Stimulated activated CD4-positive, alpha-beta T cell treated with anti-CD3 and anti-CD28 coated beads, Interleukin-4, amount 100 ng/mL, for 4 hours (primary cell): ENCODE measurements around the gene KLRC3.
"Not testable (repeated sequence)": the region's sequence is repeated elsewhere in the genome, so short reads cannot be mapped to it uniquely, and the experiment has no call there.

ENCODE experiments used
- DNase-seq, 2 experiments: peaks; one replicate each; pipeline ENCODE4 v3.0.0-alpha.2; 2020

The KLRC3 gene

GRCh38 chr12:10420334-10420733 is at the start of gene KLRC3:
Gene KLRC3 (minus strand): TSS chr12:10420595. CDS start chr12:10420550, 45 bp downstream.
- not testable (repeated sequence) for DNase-seq

GRCh38 chr12:10469701-10470100 is 49.3 kb upstream of the KLRC3 start:
- DNase-seq = no peak

- DNase-seq = no peak
Observed at GRCh38 chr12:10466311-10466710, 45.9 kb upstream of the KLRC3 start.

- no peak for DNase-seq
Observed at GRCh38 chr12:10457760-10458159, 37.4 kb upstream of the KLRC3 start.

GRCh38 chr12:10456856-10457255 is 36.5 kb upstream of the KLRC3 start:
- no peak for DNase-seq

GRCh38 chr12:10455766-10456165 is 35.4 kb upstream of the KLRC3 start:
- DNase-seq = no peak

- DNase-seq = no peak
Observed at GRCh38 chr12:10454531-10454930, 34.1 kb upstream of the KLRC3 start.

GRCh38 chr12:10453156-10453555 is 32.8 kb upstream of the KLRC3 start, which contains the start of gene KLRC1:
Gene KLRC1 (minus strand): TSS chr12:10453377. CDS start chr12:10451156, 2,221 bp downstream.
- DNase-seq = no peak

- DNase-seq = no peak
Observed at GRCh38 chr12:10448236-10448635, 27.8 kb upstream of the KLRC3 start.

- DNase-seq = not testable (repeated sequence)
Observed at GRCh38 chr12:10446052-10446451, 25.7 kb upstream of the KLRC3 start.

- not testable (repeated sequence) for DNase-seq
Observed at GRCh38 chr12:10441144-10441543, 20.7 kb upstream of the KLRC3 start.

- DNase-seq = not testable (repeated sequence)
Observed at GRCh38 chr12:10439608-10440274, 19.3 kb upstream of the KLRC3 start.

- not testable (repeated sequence) for DNase-seq
Observed at GRCh38 chr12:10437601-10438000, 17.2 kb upstream of the KLRC3 start.

GRCh38 chr12:10435816-10436215 is 15.4 kb upstream of the KLRC3 start, which contains the start of gene KLRC2:
Gene KLRC2 (minus strand): TSS chr12:10436010. CDS start chr12:10435986, 24 bp downstream.
- DNase-seq = not testable (repeated sequence)

- DNase-seq = not testable (repeated sequence)
Observed at GRCh38 chr12:10430623-10431022, 10.2 kb upstream of the KLRC3 start.

- not testable (repeated sequence) for DNase-seq
Observed at GRCh38 chr12:10425938-10426337, 5.5 kb upstream of the KLRC3 start.

GRCh38 chr12:10424260-10424899 is 4.0 kb upstream of the KLRC3 start:
- DNase-seq = not testable (repeated sequence)

- DNase-seq = not testable (repeated sequence)
Observed at GRCh38 chr12:10422159-10422558, 1.8 kb upstream of the KLRC3 start.

- no peak for DNase-seq
Observed at GRCh38 chr12:10409392-10409791, 11.0 kb downstream of the KLRC3 start, which contains the start of gene KLRC4. Gene KLRC4 (minus strand): TSS chr12:10409757. CDS start chr12:10409575, 182 bp downstream.

- DNase-seq = no peak
Observed at GRCh38 chr12:10408842-10409241, 11.6 kb downstream of the KLRC3 start.

GRCh38 chr12:10406725-10407124 is 13.7 kb downstream of the KLRC3 start:
- no peak for DNase-seq

- DNase-seq = no peak
Observed at GRCh38 chr12:10405294-10405693, 15.1 kb downstream of the KLRC3 start.

- DNase-seq = no peak
Observed at GRCh38 chr12:10404798-10405197, 15.6 kb downstream of the KLRC3 start.

GRCh38 chr12:10400829-10401228 is 19.6 kb downstream of the KLRC3 start:
- no peak for DNase-seq
